Astrocyte (in vitro differentiated cells and primary cell): ENCODE data around the gene MYRIP. TPM values are rescaled to one million over a fixed set of nuclear protein-coding genes. Genes with fewer than 3 reads are reported as not detected.

Experiments
- DNase-seq: peaks from one replicate; pipeline ENCODE4 v3.0.0-alpha.2; 2010; ENCODE audit warnings: low read depth
- FAIRE-seq: peaks from 2 replicates; lab custom pipeline; 2011; peaks lifted over from hg19 to GRCh38; lab: Jason Lieb, UNC
- H2AFZ ChIP-seq: 2 replicates; pipeline ENCODE4 v1.6.0; 2012; ENCODE audit warnings: low read depth, low read length, inconsistent platforms
- H3K27ac ChIP-seq: 2 replicates; pipeline ENCODE4 v1.5.1; 2011; ENCODE audit warnings: low read depth, low read length, inconsistent platforms
- H3K27me3 ChIP-seq: 2 replicates; pipeline ENCODE4 v1.6.0; 2011; ENCODE audit warnings: low read length, inconsistent platforms; ENCODE audit not compliant: insufficient read depth
- H3K36me3 ChIP-seq: 2 replicates; pipeline ENCODE4 v1.5.1; 2011; ENCODE audit warnings: low read length, inconsistent platforms; ENCODE audit not compliant: insufficient read depth
- H3K4me1 ChIP-seq: 2 replicates; pipeline ENCODE4 v1.5.1; 2011; ENCODE audit warnings: low read length, inconsistent platforms; ENCODE audit not compliant: insufficient read depth
- H3K4me2 ChIP-seq: 2 replicates; pipeline ENCODE4 v1.6.0; 2012; ENCODE audit warnings: low read length, inconsistent platforms
- H3K4me3 ChIP-seq: 2 replicates; pipeline ENCODE4 v1.5.1; 2011; ENCODE audit warnings: low read depth, mild to moderate bottlenecking, low read length, inconsistent platforms; ENCODE audit not compliant: insufficient read depth
- H3K79me2 ChIP-seq: 2 replicates; pipeline ENCODE4 v1.6.0; 2012; ENCODE audit warnings: mild to moderate bottlenecking, low read length, inconsistent platforms; ENCODE audit not compliant: insufficient read depth
- H3K9ac ChIP-seq: 2 replicates; pipeline ENCODE4 v1.6.0; 2012; ENCODE audit warnings: mild to moderate bottlenecking, low read length, inconsistent platforms
- H3K9me3 ChIP-seq: 2 replicates; pipeline ENCODE4 v1.5.1; 2012; ENCODE audit warnings: low read depth, mild to moderate bottlenecking, low read length, inconsistent platforms; ENCODE audit not compliant: insufficient read depth
- H4K20me1 ChIP-seq: 2 replicates; pipeline ENCODE4 v1.6.0; 2012; ENCODE audit warnings: low read length, inconsistent platforms; ENCODE audit not compliant: insufficient read depth
- H3K27ac Mint-ChIP-seq: one replicate; pipeline ENCODE4 v1.8.0; 2021; ENCODE audit warnings: mild to moderate bottlenecking, mixed read lengths; ENCODE audit not compliant: unreplicated experiment
- H3K27me3 Mint-ChIP-seq: one replicate; pipeline ENCODE4 v1.8.0; 2021; ENCODE audit warnings: low read depth, mixed read lengths; ENCODE audit not compliant: unreplicated experiment
- H3K36me3 Mint-ChIP-seq: one replicate; pipeline ENCODE4 v1.8.0; 2021; ENCODE audit warnings: low read depth, mixed read lengths; ENCODE audit not compliant: unreplicated experiment
- H3K4me1 Mint-ChIP-seq: one replicate; pipeline ENCODE4 v1.8.0; 2021; ENCODE audit warnings: low read depth, mixed read lengths; ENCODE audit not compliant: unreplicated experiment
- H3K4me3 Mint-ChIP-seq: one replicate; pipeline ENCODE4 v1.8.0; 2021; ENCODE audit warnings: mild to moderate bottlenecking, moderate library complexity, mixed read lengths; ENCODE audit not compliant: unreplicated experiment
- H3K9me3 Mint-ChIP-seq: one replicate; pipeline ENCODE4 v1.8.0; 2021; ENCODE audit warnings: mild to moderate bottlenecking, mixed read lengths; ENCODE audit not compliant: unreplicated experiment
- CTCF ChIP-seq: IDR thresholded peaks from 2 replicates; pipeline ENCODE4 v1.5.1; 2011; ENCODE audit warnings: low read depth, mild to moderate bottlenecking, inconsistent platforms, low read length, moderate library complexity; ENCODE audit not compliant: insufficient read depth
- EZH2 ChIP-seq: IDR thresholded peaks from 2 replicates; pipeline ENCODE4 v1.6.1; 2012; ENCODE audit warnings: mild to moderate bottlenecking, low read length, inconsistent platforms; ENCODE audit not compliant: insufficient read depth
- total RNA-seq: library from RNA; stranded (reverse); gene quantifications from 2 replicates; pipeline ENCODE4 v1.2.1, GENCODE V29; 2021

The MYRIP gene
- total RNA-seq, 1 donor from 2014 or later = 0.07 TPM

GRCh38 chr3:39960515-39961191 is 151.2 kb downstream of the MYRIP start:
- Mint-ChIP-seq H3K4me3 (no peak overlapping the region), H3K27ac (no peak overlapping the region), H3K27me3 (no peaks in the 10 kb centered on the region), H3K9me3 (no peaks in the 10 kb centered on the region), H3K36me3 (no peaks in the 10 kb centered on the region), H3K4me1 (no peaks in the 10 kb centered on the region)
- Histone ChIP-seq H3K4me2 (no peak overlapping the region), H2AFZ (no peak overlapping the region), H3K27ac (no peak overlapping the region), H3K79me2 (no peaks in the 10 kb centered on the region), H3K4me1 (no peaks in the 10 kb centered on the region), H3K36me3 (no peaks in the 10 kb centered on the region), H3K9ac (no peak overlapping the region), H3K4me3 (no peak overlapping the region), H4K20me1 (no peaks in the 10 kb centered on the region), H3K9me3 (no peaks in the 10 kb centered on the region), H3K27me3 (no peaks in the 10 kb centered on the region)
- FAIRE-seq (no peak), DNase-seq (no peak)
- TF ChIP-seq CTCF = no peak
- TF ChIP-seq EZH2 = no peak

- no peaks in the 10 kb centered on the region for H3K27me3 Mint-ChIP-seq
- H3K36me3 ChIP-seq = no peaks in the 10 kb centered on the region
- TF ChIP-seq EZH2 = no peak
- H3K4me2 ChIP-seq = no peak overlapping the region
- no peaks in the 10 kb centered on the region for H3K79me2 ChIP-seq
- no peaks in the 10 kb centered on the region for H3K36me3 Mint-ChIP-seq
- H3K27ac ChIP-seq = no peak overlapping the region
- no peaks in the 10 kb centered on the region for H3K4me1 Mint-ChIP-seq
- no peaks in the 10 kb centered on the region for H3K4me1 ChIP-seq
- FAIRE-seq (no peak), DNase-seq (no peak)
- H3K9me3 ChIP-seq = no peaks in the 10 kb centered on the region
- H3K9ac ChIP-seq = no peak overlapping the region
- no peak overlapping the region for H2AFZ ChIP-seq
- H3K4me3 Mint-ChIP-seq = no peak overlapping the region
- H3K27me3 ChIP-seq = no peaks in the 10 kb centered on the region
- H3K9me3 Mint-ChIP-seq = peaks cover under 1% of the 10 kb centered on the region
- H3K27ac Mint-ChIP-seq = no peak overlapping the region
- H4K20me1 ChIP-seq = no peaks in the 10 kb centered on the region
- H3K4me3 ChIP-seq = no peak overlapping the region
These were observed 151.8 kb downstream of the MYRIP start for GRCh38 chr3:39961230-39961629.

- no peak overlapping the region for H2AFZ ChIP-seq
- Mint-ChIP-seq H3K36me3 (no peaks in the 10 kb centered on the region), H3K27ac (no peak overlapping the region), H3K9me3 (peaks cover 2% of the 10 kb centered on the region), H3K4me3 (no peak overlapping the region), H3K27me3 (no peaks in the 10 kb centered on the region), H3K4me1 (no peaks in the 10 kb centered on the region)
- TF ChIP-seq CTCF (no peak), EZH2 (no peak)
- H3K36me3 ChIP-seq = no peaks in the 10 kb centered on the region
- no peak overlapping the region for H3K27ac ChIP-seq
- H3K27me3 ChIP-seq = no peaks in the 10 kb centered on the region
- no peaks in the 10 kb centered on the region for H3K9me3 ChIP-seq
- H3K4me3 ChIP-seq = no peak overlapping the region
- DNase-seq (peak; percentile 8), FAIRE-seq (no peak)
- H3K4me1 ChIP-seq = no peaks in the 10 kb centered on the region
- no peaks in the 10 kb centered on the region for H3K79me2 ChIP-seq
- H3K9ac ChIP-seq = no peak overlapping the region
- no peak overlapping the region for H3K4me2 ChIP-seq
- no peaks in the 10 kb centered on the region for H4K20me1 ChIP-seq
These were observed 153.2 kb downstream of the MYRIP start for GRCh38 chr3:39962581-39962980.
